ENCODE results near the gene B4GALNT3. TPM values are rescaled to one million over a fixed set of nuclear protein-coding genes. Genes with fewer than 3 reads are reported as not detected.
A peak's percentile ranks its signal among the peaks of the same experiment; 100 is the strongest.
"Not testable (repeated sequence)": the region's sequence is repeated elsewhere in the genome, so short reads cannot be mapped to it uniquely, and the experiment has no call there.

Gene B4GALNT3
- total RNA-seq, 1 donor = 0.10 TPM

DNA sequence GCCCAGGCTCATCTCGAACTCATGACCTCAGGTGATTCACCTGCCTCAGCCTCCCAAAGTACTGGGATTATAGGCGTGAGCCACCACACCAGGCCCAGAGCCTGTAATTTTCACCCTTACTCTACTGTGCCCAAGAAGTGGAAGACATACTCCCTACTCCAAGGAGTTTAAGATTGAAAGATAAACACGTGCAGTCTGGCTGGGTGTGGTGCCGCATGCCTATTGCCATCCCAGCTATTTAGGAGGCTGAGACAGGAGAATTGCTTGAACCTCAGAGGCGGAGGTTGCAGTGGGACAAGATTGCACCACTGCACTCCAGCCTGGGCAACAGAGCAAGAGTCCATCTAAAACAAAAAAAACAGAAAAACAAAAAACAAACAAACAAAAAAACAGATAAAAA, 113.5 kb downstream of the B4GALNT3 start:
- no peaks in the 10 kb centered on the region for H3K27me3 ChIP-seq (ENCODE audit: insufficient read depth, low read length)
- no peak overlapping the region for H3K4me3 ChIP-seq (ENCODE audit: low read length)
- H3K4me1 ChIP-seq (ENCODE audit: insufficient read depth, low read length) = peaks cover 33% of the 10 kb centered on the region
- H3K9me3 ChIP-seq (ENCODE audit: low read depth, low read length) = no peaks in the 10 kb centered on the region

DNA sequence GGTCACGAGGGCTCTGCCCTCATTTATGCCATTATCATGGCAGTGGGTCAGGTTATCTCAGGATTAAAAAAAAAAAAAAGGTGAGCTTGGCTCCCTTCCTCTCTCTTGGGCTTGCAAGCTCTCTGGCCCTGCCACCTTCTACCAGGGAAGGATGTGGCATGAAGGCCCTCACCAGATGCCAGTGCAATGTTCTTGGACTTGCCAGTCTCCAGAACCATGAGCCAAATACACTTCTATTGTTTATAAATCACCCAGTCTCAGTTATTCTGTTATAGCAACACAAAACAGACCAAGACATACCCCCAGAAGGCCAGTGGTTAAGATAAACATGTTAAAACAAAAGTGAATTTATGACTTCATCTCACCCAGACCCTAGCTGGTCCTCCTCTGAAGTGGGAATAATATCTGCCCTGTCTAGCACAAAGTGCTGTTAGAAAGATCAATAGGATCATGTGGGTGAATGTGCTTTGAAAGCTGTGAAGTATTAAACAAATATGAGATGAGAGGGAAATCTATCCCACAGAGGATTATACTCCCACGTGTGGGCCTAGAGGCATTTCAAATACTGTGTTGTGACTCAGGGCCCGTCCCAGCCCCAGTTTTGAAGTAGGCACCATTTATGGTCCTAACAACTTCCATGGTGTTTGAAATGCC, 114.9 kb downstream of the B4GALNT3 start:
- Histone ChIP-seq H3K27me3 (ENCODE audit: insufficient read depth, low read length) (no peaks in the 10 kb centered on the region), H3K9me3 (ENCODE audit: low read depth, low read length) (no peaks in the 10 kb centered on the region), H3K4me3 (ENCODE audit: low read length) (no peak overlapping the region), H3K4me1 (ENCODE audit: insufficient read depth, low read length) (peaks cover 24% of the 10 kb centered on the region)

DNA sequence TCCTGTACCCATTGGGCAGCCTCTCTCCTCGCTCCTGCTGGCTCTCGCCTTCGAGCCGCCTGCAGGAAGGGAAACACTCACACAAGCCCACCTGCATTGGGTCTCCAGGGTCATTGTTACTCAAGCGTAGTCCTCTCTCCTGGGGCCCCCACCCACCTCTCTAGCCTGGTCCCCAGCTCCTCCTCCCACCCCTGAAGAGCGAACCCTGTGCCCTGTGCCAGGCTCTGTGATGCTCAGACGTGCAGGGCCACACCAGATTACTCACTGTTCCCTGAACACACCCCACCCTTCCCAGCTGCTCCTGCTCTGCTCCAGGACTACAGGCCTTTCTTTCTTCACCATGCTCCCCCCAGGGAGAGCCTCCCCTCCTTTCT, 115.4 kb downstream of the B4GALNT3 start:
- Histone ChIP-seq H3K27me3 (ENCODE audit: insufficient read depth, low read length) (no peaks in the 10 kb centered on the region), H3K4me1 (ENCODE audit: insufficient read depth, low read length) (peaks cover 20% of the 10 kb centered on the region), H3K4me3 (ENCODE audit: low read length) (no peak overlapping the region), H3K9me3 (ENCODE audit: low read depth, low read length) (no peaks in the 10 kb centered on the region)

DNA sequence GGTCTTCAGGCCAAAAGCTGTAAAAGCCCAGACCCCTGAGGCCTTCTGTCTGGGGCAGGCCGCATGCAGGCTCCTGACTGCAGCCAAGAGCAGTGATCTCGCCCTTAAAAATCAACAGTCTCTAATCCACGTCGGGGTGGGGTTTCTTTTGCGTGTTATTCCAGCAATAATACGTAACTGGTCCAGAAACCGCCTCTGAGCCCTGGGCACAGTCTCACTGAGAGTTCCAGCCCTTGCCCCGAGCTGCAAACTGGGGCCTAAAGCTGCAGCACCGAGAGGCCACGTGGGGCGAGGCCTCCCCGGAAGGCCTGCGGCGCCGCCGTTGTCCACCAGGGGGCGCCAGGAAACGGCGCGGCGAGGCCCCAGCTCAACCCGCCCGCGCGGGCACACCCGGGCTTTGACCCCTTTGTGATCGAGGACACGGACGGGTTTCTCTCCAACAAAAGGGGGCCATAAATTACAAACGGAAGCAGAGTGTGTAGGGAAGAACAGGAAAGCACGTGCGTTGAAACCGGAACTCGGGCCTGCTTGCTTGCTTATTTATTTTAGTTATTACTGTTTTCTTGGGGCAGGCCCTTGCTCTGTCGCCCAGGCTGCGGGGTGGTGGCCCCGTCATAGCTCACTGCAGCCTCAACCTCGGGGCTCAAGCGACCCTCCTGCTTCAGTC, 116.3 kb downstream of the B4GALNT3 start:
- Histone ChIP-seq H3K9me3 (ENCODE audit: low read depth, low read length) (no peaks in the 10 kb centered on the region), H3K27me3 (ENCODE audit: insufficient read depth, low read length) (no peaks in the 10 kb centered on the region), H3K4me3 (ENCODE audit: low read length) (peak overlapping the region; percentile 24)

DNA sequence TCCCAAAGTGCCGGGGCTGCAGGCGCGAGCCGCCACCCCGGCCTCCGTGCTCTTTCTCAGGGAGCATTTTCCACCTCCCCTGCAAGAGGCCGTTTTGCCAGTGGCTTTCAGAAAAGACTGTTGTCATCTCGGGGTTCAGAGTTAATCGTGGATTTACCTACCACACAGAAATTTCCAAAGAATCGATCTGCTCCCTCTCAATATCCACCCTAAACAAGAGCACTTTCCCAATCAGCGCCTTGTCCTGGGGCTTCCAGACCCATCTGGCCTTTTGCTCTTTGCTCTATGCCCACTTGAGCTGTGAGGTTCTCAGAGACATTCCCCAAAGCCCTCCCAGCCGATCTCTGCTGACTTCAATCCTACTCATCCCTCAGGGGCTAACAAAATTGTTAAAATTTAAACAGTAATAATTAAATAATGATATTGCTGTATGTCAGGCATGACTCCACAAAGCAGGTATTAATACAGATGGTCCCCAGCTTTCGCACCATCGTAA, 116.9 kb downstream of the B4GALNT3 start:
- Histone ChIP-seq H3K27me3 (ENCODE audit: insufficient read depth, low read length) (no peaks in the 10 kb centered on the region), H3K9me3 (ENCODE audit: low read depth, low read length) (no peaks in the 10 kb centered on the region), H3K4me1 (ENCODE audit: insufficient read depth, low read length) (peaks cover 16% of the 10 kb centered on the region), H3K4me3 (ENCODE audit: low read length) (peak overlapping the region; percentile 24)

More for the DNA sequence above, 116.3 kb downstream of the B4GALNT3 start:
- peaks cover 16% of the 10 kb centered on the region for H3K4me1 ChIP-seq (ENCODE audit: insufficient read depth, low read length)

DNA sequence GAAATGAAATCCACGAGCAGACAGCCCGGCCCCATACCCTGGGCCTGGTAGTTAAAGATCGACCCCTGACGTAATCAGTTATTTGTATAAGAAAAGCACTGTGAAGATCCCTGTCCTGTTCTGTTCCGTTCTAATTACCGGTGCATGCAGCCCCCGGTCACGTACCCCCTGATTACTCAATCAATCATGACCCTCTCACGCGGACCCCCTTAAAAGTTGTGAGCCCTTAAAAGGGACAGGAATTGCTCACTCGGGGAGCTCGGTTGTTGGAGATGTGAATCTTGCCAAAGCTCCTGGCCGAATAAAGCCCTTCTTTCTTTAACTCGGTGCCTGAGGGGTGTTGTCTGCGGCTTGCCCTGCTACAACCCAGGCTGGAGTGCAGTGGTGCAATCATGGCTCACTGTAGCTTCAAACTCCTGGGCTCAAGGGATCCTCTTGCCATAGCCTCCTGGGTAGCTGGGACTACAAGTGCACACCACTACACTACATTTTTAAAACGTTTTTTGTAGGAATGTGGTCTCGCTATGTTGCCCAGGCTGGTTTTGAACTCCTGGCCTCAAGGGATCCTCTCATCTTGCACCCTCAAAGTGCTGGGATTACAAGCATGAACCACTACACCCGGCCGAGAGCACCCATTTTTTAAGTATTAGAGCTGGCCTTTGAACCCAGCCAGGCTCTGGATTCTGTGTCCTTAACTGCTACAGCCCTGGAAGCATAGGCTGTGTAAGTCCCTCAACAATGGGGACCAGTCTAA, 118.4 kb downstream of the B4GALNT3 start:
- peaks cover 16% of the 10 kb centered on the region for H3K4me1 ChIP-seq (ENCODE audit: insufficient read depth, low read length)
- H3K9me3 ChIP-seq (ENCODE audit: low read depth, low read length); H3K4me3 ChIP-seq (ENCODE audit: low read length); H3K27me3 ChIP-seq (ENCODE audit: insufficient read depth, low read length): not testable (repeated sequence)

DNA sequence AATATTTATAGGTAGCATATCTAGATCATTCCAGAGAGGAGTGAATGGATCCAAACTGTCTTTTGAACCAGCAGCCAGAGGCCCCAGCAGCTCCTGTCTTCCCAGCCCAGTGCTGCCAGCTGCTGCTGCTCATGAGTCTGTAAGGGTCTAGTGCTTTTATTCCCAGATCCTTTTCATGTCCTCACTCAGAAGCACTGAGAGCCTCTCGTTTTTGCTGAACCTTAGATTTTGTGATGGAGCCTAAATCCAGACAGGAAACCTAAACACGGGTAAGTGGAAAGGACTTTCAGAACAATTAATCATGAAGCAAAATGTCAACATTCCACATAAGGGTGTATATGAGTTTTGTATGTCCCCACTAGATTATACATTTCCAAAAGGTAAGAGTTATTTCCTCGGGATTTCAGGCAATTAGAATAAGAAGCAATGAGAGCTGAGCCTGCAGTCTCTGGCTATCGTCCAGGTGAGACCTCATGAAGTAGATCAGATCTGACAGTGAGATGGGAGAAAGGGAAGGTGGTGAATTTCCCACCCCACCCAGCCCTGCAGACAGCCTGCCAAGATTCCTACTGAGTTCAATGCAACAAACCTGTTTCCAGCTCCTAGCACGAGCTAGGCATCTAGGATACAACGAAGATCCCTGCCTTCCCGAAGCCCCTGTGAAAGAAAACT, 119.1 kb downstream of the B4GALNT3 start:
- Histone ChIP-seq H3K9me3 (ENCODE audit: low read depth, low read length) (no peaks in the 10 kb centered on the region), H3K4me1 (ENCODE audit: insufficient read depth, low read length) (peaks cover 16% of the 10 kb centered on the region), H3K27me3 (ENCODE audit: insufficient read depth, low read length) (no peaks in the 10 kb centered on the region), H3K4me3 (ENCODE audit: low read length) (no peak overlapping the region)

DNA sequence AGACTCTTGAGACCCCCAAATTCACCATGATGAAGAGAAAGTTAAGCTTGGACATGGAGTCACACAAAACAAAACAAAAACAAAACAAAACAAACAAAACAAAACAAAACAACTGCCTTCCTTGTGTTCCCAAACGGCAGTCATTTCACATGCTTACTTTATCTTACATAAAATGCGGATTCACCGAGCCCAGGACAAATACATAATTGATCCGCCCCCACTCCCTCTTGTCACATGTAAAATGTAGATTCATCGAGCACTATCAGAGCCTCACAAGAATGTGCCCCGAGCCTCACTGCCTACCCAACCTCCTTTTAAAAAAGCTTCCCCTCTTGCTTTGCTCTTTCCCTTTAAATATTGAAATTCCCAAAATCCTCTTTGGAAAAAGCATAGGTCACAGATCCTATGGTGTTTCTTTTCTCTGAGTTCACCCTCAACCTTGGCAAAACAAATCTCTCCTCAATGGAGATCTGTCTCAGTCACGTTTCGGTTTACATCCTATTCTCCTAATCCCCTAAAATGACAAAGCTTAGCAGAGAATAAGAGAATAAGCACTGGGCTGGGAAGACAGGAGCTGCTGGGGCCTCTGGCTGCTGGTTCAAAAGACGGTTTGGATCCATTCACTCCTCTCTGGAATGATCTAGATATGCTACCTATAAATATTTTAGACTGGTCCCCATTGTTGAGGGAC, 119.8 kb downstream of the B4GALNT3 start:
- H3K9me3 ChIP-seq (ENCODE audit: low read depth, low read length) = no peaks in the 10 kb centered on the region
- H3K4me1 ChIP-seq (ENCODE audit: insufficient read depth, low read length) = peaks cover 16% of the 10 kb centered on the region
- no peak overlapping the region for H3K4me3 ChIP-seq (ENCODE audit: low read length)
- H3K27me3 ChIP-seq (ENCODE audit: insufficient read depth, low read length) = no peaks in the 10 kb centered on the region

DNA sequence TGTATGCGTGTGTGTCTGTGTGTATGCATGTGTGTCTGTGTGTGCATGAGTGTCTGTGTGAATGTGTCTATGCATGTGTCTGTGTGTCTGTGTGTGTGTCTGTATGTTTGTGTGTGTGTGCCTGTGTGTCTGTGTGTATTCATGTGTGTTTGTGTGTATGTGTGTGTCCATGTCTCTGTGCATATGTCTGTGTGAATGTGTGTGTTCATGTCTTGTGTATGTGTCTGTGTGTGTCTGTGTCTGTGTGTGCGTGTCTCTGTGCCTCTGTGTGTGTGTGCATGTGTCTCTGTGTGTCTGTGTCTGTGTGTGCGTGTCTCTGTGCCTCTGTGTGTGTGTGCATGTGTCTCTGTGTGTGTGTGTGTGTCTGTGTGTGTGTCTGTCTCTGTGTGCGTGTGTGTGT, 121.1 kb downstream of the B4GALNT3 start:
- H3K27me3 ChIP-seq (ENCODE audit: insufficient read depth, low read length) = no peaks in the 10 kb centered on the region
- H3K4me3 ChIP-seq (ENCODE audit: low read length) = no peak overlapping the region
- peaks cover 11% of the 10 kb centered on the region for H3K4me1 ChIP-seq (ENCODE audit: insufficient read depth, low read length)
- H3K9me3 ChIP-seq (ENCODE audit: low read depth, low read length) = no peaks in the 10 kb centered on the region

DNA sequence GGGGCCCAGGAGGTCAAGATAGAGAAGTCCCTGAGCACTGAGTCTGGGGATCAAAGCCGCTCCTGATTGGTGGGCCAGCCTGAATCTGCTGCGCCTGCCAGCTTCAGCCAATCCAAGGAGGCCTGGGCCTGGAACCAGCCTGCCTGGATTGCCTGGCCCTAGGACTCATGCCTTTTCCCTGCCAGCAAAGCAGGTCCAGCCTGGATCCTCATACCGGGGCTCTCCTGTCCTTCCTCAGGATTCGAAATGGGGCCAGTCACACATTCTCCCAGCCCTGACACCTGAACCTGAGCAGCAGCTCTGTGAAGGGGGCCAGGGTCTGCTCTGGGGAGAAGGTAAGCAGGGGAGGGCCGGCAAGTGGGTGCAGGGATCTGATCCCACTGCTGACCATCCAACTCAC, 121.6 kb downstream of the B4GALNT3 start:
- no peak overlapping the region for H3K4me3 ChIP-seq (ENCODE audit: low read length)
- no peaks in the 10 kb centered on the region for H3K9me3 ChIP-seq (ENCODE audit: low read depth, low read length)
- H3K27me3 ChIP-seq (ENCODE audit: insufficient read depth, low read length) = no peaks in the 10 kb centered on the region
- H3K4me1 ChIP-seq (ENCODE audit: insufficient read depth, low read length) = peaks cover 6% of the 10 kb centered on the region

DNA sequence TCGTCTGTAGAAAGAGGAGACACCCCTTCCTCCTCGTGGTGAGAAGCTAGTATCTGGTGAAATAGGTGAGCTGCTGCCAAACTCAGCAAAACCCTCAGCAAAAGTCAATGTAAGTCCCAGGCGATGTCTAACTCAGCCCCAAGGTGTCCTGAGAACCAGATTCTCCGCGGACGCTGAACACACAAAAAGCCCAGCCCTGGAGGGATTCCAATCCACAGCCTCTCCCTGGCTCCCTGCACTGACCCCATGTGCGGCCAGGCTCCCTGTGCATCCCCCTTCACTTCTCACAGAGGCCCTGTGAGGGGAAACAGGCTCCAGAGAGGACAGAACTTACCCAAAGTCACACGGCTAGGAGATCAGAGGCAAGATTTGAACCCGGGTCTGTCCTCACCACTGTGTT, 122.0 kb downstream of the B4GALNT3 start:
- Histone ChIP-seq H3K27me3 (ENCODE audit: insufficient read depth, low read length) (no peaks in the 10 kb centered on the region), H3K4me3 (ENCODE audit: low read length) (no peak overlapping the region), H3K9me3 (ENCODE audit: low read depth, low read length) (no peaks in the 10 kb centered on the region), H3K4me1 (ENCODE audit: insufficient read depth, low read length) (peaks cover 2% of the 10 kb centered on the region)

DNA sequence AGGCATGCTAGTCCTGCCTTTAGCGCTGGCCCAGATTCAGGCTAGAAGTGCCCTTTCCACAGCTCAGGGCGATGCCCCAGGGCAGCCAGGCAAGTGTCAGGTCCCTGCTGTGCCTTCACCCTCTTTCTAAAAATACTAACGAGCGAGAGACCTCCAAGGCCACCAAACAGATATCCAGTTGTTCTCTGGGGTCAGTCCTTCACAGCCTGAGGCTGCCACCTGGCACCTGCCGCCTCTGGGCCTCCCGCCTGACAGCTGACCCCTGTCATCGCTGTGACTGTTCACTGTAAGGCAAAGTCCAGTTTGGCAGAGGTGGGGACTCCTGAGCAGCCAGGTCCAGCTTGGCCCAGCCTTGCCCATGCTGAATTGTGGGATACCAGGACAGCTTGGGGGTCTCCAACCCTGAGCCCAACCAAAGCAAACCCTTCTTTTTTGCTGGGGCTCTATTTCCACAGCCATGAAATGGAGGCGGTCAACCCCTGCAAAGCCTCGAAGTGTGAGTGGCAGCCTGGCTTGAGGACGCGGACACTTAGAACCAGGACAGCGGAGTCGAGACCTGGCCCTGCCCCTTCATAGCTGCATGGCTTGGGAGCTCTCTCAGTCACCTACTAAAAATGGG, 123.6 kb downstream of the B4GALNT3 start:
- Histone ChIP-seq H3K9me3 (ENCODE audit: low read depth, low read length) (no peaks in the 10 kb centered on the region), H3K4me3 (ENCODE audit: low read length) (no peak overlapping the region), H3K27me3 (ENCODE audit: insufficient read depth, low read length) (no peaks in the 10 kb centered on the region), H3K4me1 (ENCODE audit: insufficient read depth, low read length) (no peaks in the 10 kb centered on the region)

DNA sequence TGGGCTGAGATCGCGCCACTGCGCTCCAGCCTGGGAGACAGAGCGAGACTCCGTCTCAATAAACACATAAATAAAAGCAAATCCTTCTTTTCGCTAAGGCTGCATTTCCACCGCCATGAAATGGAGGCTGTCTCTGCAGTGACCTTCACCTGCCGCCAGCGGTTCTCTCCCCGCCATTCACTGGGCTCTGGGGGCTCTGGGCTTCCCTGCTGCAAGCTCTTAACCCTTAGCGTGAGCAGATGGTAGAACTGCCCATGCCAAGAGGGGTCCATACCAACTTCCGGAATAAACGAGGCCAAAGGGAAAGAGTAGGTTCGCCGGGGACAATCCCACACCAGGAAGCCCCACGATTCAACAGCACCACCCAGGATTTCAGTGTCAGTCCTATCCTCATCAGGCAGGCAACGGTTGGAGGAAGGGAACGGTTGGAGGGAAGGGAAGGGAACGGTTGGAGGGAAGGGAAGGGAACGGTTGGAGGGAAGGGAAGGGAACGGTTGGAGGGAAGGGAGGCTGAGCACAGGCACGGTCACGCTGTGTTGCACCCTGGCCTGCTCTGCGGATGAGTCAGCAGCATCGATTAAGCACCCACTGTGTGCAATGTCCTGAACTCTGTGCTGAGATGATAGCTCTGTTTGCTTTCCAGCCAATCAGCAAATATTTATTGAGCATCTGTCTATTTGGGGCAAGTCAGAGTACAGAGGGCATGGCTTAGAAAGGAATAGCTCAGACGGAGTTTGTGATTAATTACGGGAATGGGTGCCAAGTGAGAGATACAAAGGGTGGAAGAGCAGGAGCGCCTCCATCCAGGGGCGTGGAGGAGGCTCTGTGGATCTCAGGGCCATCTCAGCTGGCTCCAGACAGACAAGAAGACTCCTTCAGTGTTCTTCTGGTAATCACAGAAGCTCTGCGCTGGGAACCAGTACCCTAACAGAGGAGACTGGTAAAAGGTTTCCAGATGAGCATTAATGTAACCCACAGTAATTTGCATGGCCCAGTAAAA, 125.6 kb downstream of the B4GALNT3 start:
- Histone ChIP-seq H3K9me3 (ENCODE audit: low read depth, low read length) (no peaks in the 10 kb centered on the region), H3K4me3 (ENCODE audit: low read length) (no peak overlapping the region), H3K4me1 (ENCODE audit: insufficient read depth, low read length) (no peaks in the 10 kb centered on the region), H3K27me3 (ENCODE audit: insufficient read depth, low read length) (no peaks in the 10 kb centered on the region)

All from mononuclear cell (primary cell).